ENCODE measurements around the gene NLK. TPM values are rescaled to one million over a fixed set of nuclear protein-coding genes. Genes with fewer than 3 reads are reported as not detected.

NLK gene
- total RNA-seq, 2 experiments from 2014 or later: 18.1 to 27.8 TPM

DNA sequence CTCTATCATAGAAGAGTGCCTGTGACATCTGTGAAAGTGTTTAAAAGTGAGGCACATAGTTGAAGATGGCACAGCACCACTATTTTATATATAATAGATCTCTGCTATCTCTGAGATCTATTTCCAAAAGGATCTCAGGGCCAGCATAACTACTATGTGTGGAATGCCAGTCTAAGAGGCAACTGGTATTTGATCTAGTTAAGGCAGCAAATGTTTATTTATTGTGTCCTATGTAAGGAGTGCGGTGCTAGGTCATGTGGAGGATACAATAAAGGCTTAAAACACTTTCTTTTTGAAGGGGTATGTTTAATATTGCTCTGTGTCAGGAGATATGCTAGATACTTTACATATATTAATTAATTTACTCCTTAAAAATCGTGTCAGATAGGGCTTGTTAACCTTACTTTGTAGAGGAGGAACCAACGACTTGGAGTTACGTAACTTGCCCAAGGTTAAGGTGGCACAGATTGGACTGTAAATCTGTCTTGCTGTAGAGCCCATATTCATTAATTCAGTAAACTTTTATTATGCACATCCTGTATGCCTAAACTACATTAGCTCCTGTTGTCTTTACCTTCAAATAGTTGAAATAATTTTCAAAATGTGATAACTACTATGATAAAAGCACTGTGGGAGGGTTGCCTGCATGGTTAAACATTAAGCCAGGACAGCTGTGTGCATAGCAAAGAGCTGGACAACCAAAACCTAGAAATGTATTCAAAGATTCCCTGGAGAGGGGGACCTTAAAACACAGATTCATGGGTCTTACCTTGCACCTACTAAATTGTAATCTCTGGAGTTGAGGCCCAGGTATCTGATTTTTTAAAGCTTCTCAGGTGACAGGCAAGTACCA, 83.3 kb downstream of the NLK start:
- no peaks in the 10 kb centered on the region for H3K4me1 ChIP-seq (ENCODE audit: insufficient read depth, low read length, poor library complexity, severe bottlenecking)
- TF ChIP-seq, protein P1, sequence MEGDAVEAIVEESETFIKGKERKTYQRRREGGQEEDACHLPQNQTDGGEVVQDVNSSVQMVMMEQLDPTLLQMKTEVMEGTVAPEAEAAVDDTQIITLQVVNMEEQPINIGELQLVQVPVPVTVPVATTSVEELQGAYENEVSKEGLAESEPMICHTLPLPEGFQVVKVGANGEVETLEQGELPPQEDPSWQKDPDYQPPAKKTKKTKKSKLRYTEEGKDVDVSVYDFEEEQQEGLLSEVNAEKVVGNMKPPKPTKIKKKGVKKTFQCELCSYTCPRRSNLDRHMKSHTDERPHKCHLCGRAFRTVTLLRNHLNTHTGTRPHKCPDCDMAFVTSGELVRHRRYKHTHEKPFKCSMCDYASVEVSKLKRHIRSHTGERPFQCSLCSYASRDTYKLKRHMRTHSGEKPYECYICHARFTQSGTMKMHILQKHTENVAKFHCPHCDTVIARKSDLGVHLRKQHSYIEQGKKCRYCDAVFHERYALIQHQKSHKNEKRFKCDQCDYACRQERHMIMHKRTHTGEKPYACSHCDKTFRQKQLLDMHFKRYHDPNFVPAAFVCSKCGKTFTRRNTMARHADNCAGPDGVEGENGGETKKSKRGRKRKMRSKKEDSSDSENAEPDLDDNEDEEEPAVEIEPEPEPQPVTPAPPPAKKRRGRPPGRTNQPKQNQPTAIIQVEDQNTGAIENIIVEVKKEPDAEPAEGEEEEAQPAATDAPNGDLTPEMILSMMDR (conservative IDR thresholded peaks at IDR 0.05; ENCODE audit: low read length): no peak
- DNase-seq (ENCODE audit: low spot score): no peak
- no peaks in the 10 kb centered on the region for H3K9me2 ChIP-seq (ENCODE audit: insufficient read depth, low read length)
- H3K4me3 ChIP-seq (ENCODE audit: low read depth, low read length, poor library complexity, severe bottlenecking): no peak overlapping the region
- H3K4me2 ChIP-seq (ENCODE audit: low read length): no peak overlapping the region
- no peaks in the 10 kb centered on the region for H3K9me3 ChIP-seq (ENCODE audit: low read length)
- CTCF ChIA-PET (ENCODE audit: unreplicated experiment): no interaction called here
- H3K36me3 ChIP-seq (ENCODE audit: insufficient read depth, low read length): peaks cover 6% of the 10 kb centered on the region; the same call in 1 of the 2 replicates
- H2AFZ ChIP-seq (ENCODE audit: low read length): no peak overlapping the region
- no peak overlapping the region for H3K27ac ChIP-seq (ENCODE audit: low read depth, low read length, poor library complexity, severe bottlenecking)
- H3K79me2 ChIP-seq (ENCODE audit: insufficient read depth, low read depth, low read length): no peaks in the 10 kb centered on the region
- intact Hi-C loops (cut with micrococcal nuclease; ENCODE audit: unreplicated experiment): no loop called here
- BruUV-seq (replicated peaks): no TSS peak
- H4K20me1 ChIP-seq (ENCODE audit: insufficient read depth, low read length): no peaks in the 10 kb centered on the region; the same call in 1 of the 2 replicates
- POLR2A ChIA-PET: no interaction called here

DNA sequence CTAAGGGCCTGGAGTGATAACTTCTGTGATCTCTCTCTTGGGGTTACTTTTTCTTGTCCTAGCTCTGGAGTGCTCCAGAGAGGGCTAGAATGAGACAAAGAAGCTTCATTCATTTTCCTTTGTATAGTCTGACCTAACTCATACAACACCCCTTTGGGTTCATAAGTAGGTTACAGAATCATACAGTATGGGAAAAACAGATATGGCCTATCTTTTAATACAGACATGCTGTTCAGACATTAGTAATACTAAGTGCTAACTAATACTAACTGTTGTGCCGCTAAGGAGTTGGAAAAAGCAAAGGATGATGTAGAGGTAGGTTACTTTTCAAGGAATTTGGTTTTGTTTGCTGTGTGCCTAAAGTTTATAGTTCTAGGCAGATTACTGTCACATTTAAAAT, 84.7 kb downstream of the NLK start:
- H4K20me1 ChIP-seq (ENCODE audit: insufficient read depth, low read length): no peaks in the 10 kb centered on the region; the same call in 1 of the 2 replicates
- no peaks in the 10 kb centered on the region for H3K4me1 ChIP-seq (ENCODE audit: insufficient read depth, low read length, poor library complexity, severe bottlenecking)
- no peak overlapping the region for H3K4me3 ChIP-seq (ENCODE audit: low read depth, low read length, poor library complexity, severe bottlenecking)
- H3K4me2 ChIP-seq (ENCODE audit: low read length): no peak overlapping the region
- H2AFZ ChIP-seq (ENCODE audit: low read length): no peak overlapping the region
- H3K9me2 ChIP-seq (ENCODE audit: insufficient read depth, low read length): no peaks in the 10 kb centered on the region
- peaks cover 6% of the 10 kb centered on the region; the same call in 1 of the 2 replicates for H3K36me3 ChIP-seq (ENCODE audit: insufficient read depth, low read length)
- TF ChIP-seq, protein P1 (conservative IDR thresholded peaks at IDR 0.05; ENCODE audit: low read length): no peak
- no peak for TF ChIP-seq EZH2phosphoT487 (IDR thresholded peaks at IDR 0.05; ENCODE audit: borderline replicate concordance, low read depth, low read length)
- no peak overlapping the region for H3K27ac ChIP-seq (ENCODE audit: low read depth, low read length, poor library complexity, severe bottlenecking)
- POLR2A ChIA-PET: no interaction called here
- no TSS peak for BruUV-seq (replicated peaks)
- H3K9me3 ChIP-seq (ENCODE audit: low read length): no peaks in the 10 kb centered on the region
- CTCF ChIA-PET (ENCODE audit: unreplicated experiment): no interaction called here
- intact Hi-C loops (cut with micrococcal nuclease; ENCODE audit: unreplicated experiment): no loop called here
- no peaks in the 10 kb centered on the region for H3K79me2 ChIP-seq (ENCODE audit: insufficient read depth, low read depth, low read length)
- no peak for DNase-seq (ENCODE audit: low spot score)

DNA sequence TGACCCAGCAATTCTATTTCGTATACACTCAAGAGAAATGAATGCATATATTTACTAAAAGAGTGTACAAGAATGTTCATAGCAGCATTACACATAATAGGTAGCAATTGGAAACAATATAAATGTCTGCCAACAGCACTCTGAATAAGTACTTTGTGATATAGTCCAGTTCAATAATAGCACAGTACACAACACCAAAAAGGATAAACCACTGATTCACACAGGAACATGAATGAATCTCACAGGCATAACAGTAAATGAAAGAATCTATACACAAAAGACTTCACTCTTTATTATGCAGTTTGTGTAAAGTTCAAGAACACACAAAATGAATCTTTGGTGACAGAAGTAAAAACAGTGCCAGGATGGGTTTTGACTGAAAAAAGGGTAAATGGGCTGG, 86.3 kb downstream of the NLK start:
- no peak for DNase-seq (ENCODE audit: low spot score)
- no TSS peak for BruUV-seq (replicated peaks)
- H3K36me3 ChIP-seq (ENCODE audit: insufficient read depth, low read length): peaks cover 17% of the 10 kb centered on the region; the same call in 1 of the 2 replicates
- ChIA-PET CTCF (ENCODE audit: unreplicated experiment) (no interaction called here), POLR2A (no interaction called here)
- H3K4me3 ChIP-seq (ENCODE audit: low read depth, low read length, poor library complexity, severe bottlenecking): no peak overlapping the region
- no peaks in the 10 kb centered on the region; the same call in 1 of the 2 replicates for H4K20me1 ChIP-seq (ENCODE audit: insufficient read depth, low read length)
- H3K9me2 ChIP-seq (ENCODE audit: insufficient read depth, low read length): no peaks in the 10 kb centered on the region
- intact Hi-C loops (cut with micrococcal nuclease; ENCODE audit: unreplicated experiment): no loop called here
- H2AFZ ChIP-seq (ENCODE audit: low read length): no peak overlapping the region
- no peaks in the 10 kb centered on the region for H3K9me3 ChIP-seq (ENCODE audit: low read length)
- no peaks in the 10 kb centered on the region for H3K4me1 ChIP-seq (ENCODE audit: insufficient read depth, low read length, poor library complexity, severe bottlenecking)
- no peak for TF ChIP-seq EZH2phosphoT487 (IDR thresholded peaks at IDR 0.05; ENCODE audit: borderline replicate concordance, low read depth, low read length)
- TF ChIP-seq, protein P1 (conservative IDR thresholded peaks at IDR 0.05; ENCODE audit: low read length): no peak
- H3K79me2 ChIP-seq (ENCODE audit: insufficient read depth, low read depth, low read length): no peaks in the 10 kb centered on the region
- no peak overlapping the region for H3K27ac ChIP-seq (ENCODE audit: low read depth, low read length, poor library complexity, severe bottlenecking)
- no peak overlapping the region for H3K4me2 ChIP-seq (ENCODE audit: low read length)

Data from OCI-LY7 (cell line).